Measurements from ENCODE around the gene TTLL5. TPM values are rescaled to one million over a fixed set of nuclear protein-coding genes. Genes with fewer than 3 reads are reported as not detected.

The TTLL5 gene
- total and polyA plus RNA-seq, 9 of the 15 experiments (the other 6 are each of a cell fraction or from before 2014, with no cell fraction given), result 4.1 to 18.9 (median 12.6) TPM

GRCh38 chr14:75941030-75941429 lies 280.0 kb downstream of the TTLL5 start:
- ATAC-seq (no peak), DNase-seq (ENCODE audit: extremely low read depth in 1 of 4, low spot score in 3 of 4) (no peak), FAIRE-seq (no peak)
- WGBS (ENCODE audit: insufficient coverage, low coverage, missing lambda C conversion rate), result 58% methylated on average over 4 of the region's 4 CpGs
- H3K9me3 ChIP-seq (replicated peaks; ENCODE audit: control insufficient read depth, insufficient read depth, low read depth, low read length), result no peaks in the 10 kb centered on the region
- no peak overlapping the region for H2AFZ ChIP-seq (ENCODE audit: low read depth, low read length)
- POLR2A ChIA-PET, result no interaction called here
- H3K9me1 ChIP-seq (ENCODE audit: control insufficient read depth, insufficient read depth, low read length), result no peaks in the 10 kb centered on the region
- H4K20me1 ChIP-seq (replicated peaks; ENCODE audit: control insufficient read depth, insufficient read depth, low read length), result no peaks in the 10 kb centered on the region
- no peak for TF ChIP-seq FOXM1 (IDR thresholded peaks at IDR 0.05; ENCODE audit: low read depth)
- TF ChIP-seq FOXM1 (CRISPR knock-in tag; IDR thresholded peaks at IDR 0.05; ENCODE audit: low read depth), result no peak
- no TSS peak for BruUV-seq (replicated peaks)
- in situ Hi-C loops (cut with MboI) (no loop called here), intact Hi-C loops (cut with micrococcal nuclease) (no loop called here)
- H3K4me1 ChIP-seq (replicated peaks in 1 of 2; ENCODE audit: control insufficient read depth in 2 of 2, insufficient read depth in 2 of 2, low read length in 2 of 2), result peaks cover 0 to 18% of the 10 kb centered on the region in 2 experiments; a peak in 4 of 5 replicates
- H3K36me3 ChIP-seq (ENCODE audit: control insufficient read depth, insufficient read depth, low read length), result no peaks in the 10 kb centered on the region
- H3K4me3 ChIP-seq, result no peak overlapping the region
- CTCF ChIA-PET (ENCODE audit: low intra/inter-chr PET ratio), result no interaction called here
- H3K4me2 ChIP-seq (ENCODE audit: insufficient read depth, low read length), result no peak overlapping the region
- H3K79me2 ChIP-seq (ENCODE audit: control insufficient read depth, insufficient read depth, low read length), result no peaks in the 10 kb centered on the region
- no peak overlapping the region for H3K9ac ChIP-seq (ENCODE audit: insufficient read depth in 1 of 2, low read depth in 2 of 2, low read length in 2 of 2)
- H3K27me3 ChIP-seq (ENCODE audit: control insufficient read depth in 2 of 2, insufficient read depth in 2 of 2, low read length in 2 of 2), result no peaks in the 10 kb centered on the region
- H3K27ac ChIP-seq (ENCODE audit: extremely low read depth, low read depth, low read length), result no peak overlapping the region

- no peaks in the 10 kb centered on the region for H3K9me1 ChIP-seq (ENCODE audit: control insufficient read depth, insufficient read depth, low read length)
- H3K4me2 ChIP-seq (ENCODE audit: insufficient read depth, low read length), result peak overlapping the region; percentile 18; the same call in 1 of the 2 replicates
- CTCF ChIA-PET (ENCODE audit: low intra/inter-chr PET ratio), result no interaction called here
- no peak overlapping the region; the same call in 1 of the 2 replicates for H2AFZ ChIP-seq (ENCODE audit: low read depth, low read length)
- intact Hi-C loops (cut with micrococcal nuclease), result no loop called here
- H4K20me1 ChIP-seq (replicated peaks; ENCODE audit: control insufficient read depth, insufficient read depth, low read length), result no peaks in the 10 kb centered on the region
- peaks cover 0 to 16% of the 10 kb centered on the region in 2 experiments; a peak in 4 of 5 replicates for H3K4me1 ChIP-seq (replicated peaks in 1 of 2; ENCODE audit: control insufficient read depth in 2 of 2, insufficient read depth in 2 of 2, low read length in 2 of 2)
- peak; percentile 43; the same call in 2 of the 3 replicates for ATAC-seq
- no peaks in the 10 kb centered on the region for H3K27me3 ChIP-seq (ENCODE audit: control insufficient read depth in 2 of 2, insufficient read depth in 2 of 2, low read length in 2 of 2)
- FAIRE-seq, result no peak
- H3K9me3 ChIP-seq (replicated peaks; ENCODE audit: control insufficient read depth, insufficient read depth, low read depth, low read length), result no peaks in the 10 kb centered on the region
- POLR2A ChIA-PET, result interaction anchor here (1.0 kb wide), 1 partner anchor 10 kb away, joined by 3 read pairs; no protein-coding TSS in a partner anchor
- peak in 1 of 4 experiments; percentile 28 for DNase-seq (ENCODE audit: extremely low read depth in 1 of 4, low spot score in 3 of 4)
- no peak overlapping the region for H3K4me3 ChIP-seq
- no peaks in the 10 kb centered on the region for H3K36me3 ChIP-seq (ENCODE audit: control insufficient read depth, insufficient read depth, low read length)
- no peak overlapping the region for H3K9ac ChIP-seq (ENCODE audit: insufficient read depth in 1 of 2, low read depth in 2 of 2, low read length in 2 of 2)
- no peak overlapping the region for H3K27ac ChIP-seq (ENCODE audit: extremely low read depth, low read depth, low read length)
- 55% methylated on average over 4 of the region's 4 CpGs for WGBS (ENCODE audit: insufficient coverage, low coverage, missing lambda C conversion rate)
- no peaks in the 10 kb centered on the region for H3K79me2 ChIP-seq (ENCODE audit: control insufficient read depth, insufficient read depth, low read length)
- BruUV-seq (replicated peaks), result no TSS peak
- in situ Hi-C loops (cut with MboI), result no loop called here
- TF ChIP-seq CHD2 (IDR thresholded peaks at IDR 0.05; ENCODE audit: low read depth, low read length), result no peak
- TF ChIP-seq VEZF1 (CRISPR knock-in tag; IDR thresholded peaks at IDR 0.05), result no peak
- peak; percentile 48 for TF ChIP-seq ARID1B (IDR thresholded peaks at IDR 0.05)
- no peak for TF ChIP-seq TCF15 (CRISPR knock-in tag; IDR thresholded peaks at IDR 0.05)
- TF ChIP-seq TCF3 (CRISPR knock-in tag; IDR thresholded peaks at IDR 0.05), result peak; percentile 32; the same call in 1 of the 2 replicates
- no peak for TF ChIP-seq RBBP5 (IDR thresholded peaks at IDR 0.05; ENCODE audit: borderline replicate concordance, insufficient read depth, low read length, poor library complexity, severe bottlenecking)
- TF ChIP-seq KDM5B (IDR thresholded peaks at IDR 0.05; ENCODE audit: insufficient replicate concordance, low read depth, low read length), result no peak
- no peak for TF ChIP-seq U2AF2 (optimal IDR thresholded peaks at IDR 0.05; ENCODE audit: low read depth, low read length)
- TF ChIP-seq PTTG1 (tag; IDR thresholded peaks at IDR 0.05; ENCODE audit: low read depth), result no peak
- peak; percentile 65 for TF ChIP-seq CBFA2T3 (IDR thresholded peaks at IDR 0.05)
- no peak for TF ChIP-seq STAT5B (CRISPR knock-in tag; IDR thresholded peaks at IDR 0.05)
- TF ChIP-seq PTRF (tag; IDR thresholded peaks at IDR 0.05), result no peak
- no peak for TF ChIP-seq SOX6 (IDR thresholded peaks at IDR 0.05)
- no peak for TF ChIP-seq ELF4 (CRISPR knock-in tag; IDR thresholded peaks at IDR 0.05)
Observed at GRCh38 chr14:75944607-75945241, 283.7 kb downstream of the TTLL5 start.
